ENCODE measurements around the gene CCL23. TPM values are rescaled to one million over a fixed set of nuclear protein-coding genes. Genes with fewer than 3 reads are reported as not detected.

Gene CCL23
- polyA plus RNA-seq, 3 donors: 0.31 to 0.89 TPM; not detected in 1

DNA sequence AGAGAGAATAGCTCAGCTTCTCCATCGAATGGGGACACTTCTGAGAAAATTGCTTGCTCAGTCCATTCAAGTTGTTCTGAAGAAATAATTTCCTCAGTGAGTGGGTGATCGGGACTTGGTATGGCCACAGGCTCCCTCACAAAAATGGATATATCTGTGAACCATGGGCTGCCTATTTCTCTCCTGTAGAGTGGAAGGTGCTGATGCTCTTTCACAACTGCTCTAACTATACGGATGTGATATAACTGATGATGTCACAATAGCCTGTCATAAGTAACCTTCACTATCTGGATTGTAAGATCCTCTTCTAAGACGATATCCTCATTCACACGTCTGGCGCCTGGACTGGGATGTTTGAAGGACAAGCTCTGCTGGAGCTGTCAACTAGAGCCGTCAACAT is 41.6 kb upstream of the CCL23 start:
- Histone ChIP-seq H3K9me3 (replicated peaks in 1 of 2; ENCODE audit: control insufficient read depth in 1 of 2, insufficient read depth in 1 of 2, low read length in 2 of 2) (no peaks in the 10 kb centered on the region), H3K9ac (ENCODE audit: insufficient read depth, low read length, poor library complexity, severe bottlenecking) (no peak overlapping the region), H3K27ac (ENCODE audit: low read depth in 1 of 2, low read length in 2 of 2) (no peak overlapping the region), H3K4me2 (replicated peaks; ENCODE audit: extremely low read depth, low read length, poor library complexity, severe bottlenecking) (no peak overlapping the region), H3K79me2 (ENCODE audit: insufficient read depth, low read length) (no peaks in the 10 kb centered on the region), H4K20me1 (ENCODE audit: insufficient read depth, low read length) (no peaks in the 10 kb centered on the region), H2AFZ (ENCODE audit: insufficient read depth, low read depth, low read length, poor library complexity, severe bottlenecking) (no peak overlapping the region), H3K36me3 (replicated peaks in 1 of 2; ENCODE audit: control insufficient read depth in 1 of 2, insufficient read depth in 2 of 2, low read length in 2 of 2) (no peaks in the 10 kb centered on the region), H3K4me3 (replicated peaks in 1 of 3; ENCODE audit: low read depth in 2 of 3, low read length in 3 of 3) (no peak overlapping the region), H3K4me1 (ENCODE audit: control insufficient read depth in 1 of 2, insufficient read depth in 2 of 2, low read length in 2 of 2) (no peaks in the 10 kb centered on the region), H3K27me3 (ENCODE audit: control insufficient read depth in 2 of 2, insufficient read depth in 2 of 2, low read length in 2 of 2) (no peaks in the 10 kb centered on the region)
- Mint-ChIP-seq H3K4me3 (no peak overlapping the region), H3K9me3 (no peaks in the 10 kb centered on the region), H3K4me1 (peaks cover 20% of the 10 kb centered on the region), H3K27ac (no peak overlapping the region), H3K27me3 (ENCODE audit: low read depth in 3 of 3) (peaks cover 0 to 7% (median 1%) of the 10 kb centered on the region in 3 donors), H3K36me3 (no peaks in the 10 kb centered on the region)
- WGBS (ENCODE audit: insufficient coverage): 93% methylated on average over 3 of the region's 7 CpGs
- peak in 2 of 3 donors; percentile 4 to 45 for DNase-seq
- no peak for TF ChIP-seq CTCF (IDR thresholded peaks at IDR 0.05)
- intact Hi-C loops (cut with micrococcal nuclease): no loop called here

- intact Hi-C loops (cut with micrococcal nuclease): no loop called here
- Mint-ChIP-seq H3K36me3 (no peaks in the 10 kb centered on the region), H3K27me3 (ENCODE audit: low read depth in 3 of 3) (peaks cover 0 to 7% (median 1%) of the 10 kb centered on the region in 3 donors), H3K27ac (peak overlapping the region in 3 of 7 donors; percentile 14 to 37 (median 31)), H3K4me3 (no peak overlapping the region), H3K9me3 (no peaks in the 10 kb centered on the region), H3K4me1 (peaks cover 20% of the 10 kb centered on the region)
- Histone ChIP-seq H3K9ac (ENCODE audit: insufficient read depth, low read length, poor library complexity, severe bottlenecking) (no peak overlapping the region), H3K27ac (ENCODE audit: low read depth in 1 of 2, low read length in 2 of 2) (no peak overlapping the region), H3K36me3 (replicated peaks in 1 of 2; ENCODE audit: control insufficient read depth in 1 of 2, insufficient read depth in 2 of 2, low read length in 2 of 2) (no peaks in the 10 kb centered on the region), H3K4me3 (replicated peaks in 1 of 3; ENCODE audit: low read depth in 2 of 3, low read length in 3 of 3) (no peak overlapping the region), H4K20me1 (ENCODE audit: insufficient read depth, low read length) (no peaks in the 10 kb centered on the region), H3K4me2 (replicated peaks; ENCODE audit: extremely low read depth, low read length, poor library complexity, severe bottlenecking) (no peak overlapping the region), H2AFZ (ENCODE audit: insufficient read depth, low read depth, low read length, poor library complexity, severe bottlenecking) (no peak overlapping the region), H3K27me3 (ENCODE audit: control insufficient read depth in 2 of 2, insufficient read depth in 2 of 2, low read length in 2 of 2) (no peaks in the 10 kb centered on the region), H3K4me1 (ENCODE audit: control insufficient read depth in 1 of 2, insufficient read depth in 2 of 2, low read length in 2 of 2) (no peaks in the 10 kb centered on the region), H3K9me3 (replicated peaks in 1 of 2; ENCODE audit: control insufficient read depth in 1 of 2, insufficient read depth in 1 of 2, low read length in 2 of 2) (no peaks in the 10 kb centered on the region), H3K79me2 (ENCODE audit: insufficient read depth, low read length) (no peaks in the 10 kb centered on the region)
- DNase-seq: peak in 1 of 3 donors; percentile 30
- TF ChIP-seq CTCF (IDR thresholded peaks at IDR 0.05): no peak
Observed at GRCh38 chr17:36057911-36058310, 40.1 kb upstream of the CCL23 start.

Measured in CD14-positive monocyte (primary cell).